Mononuclear cell (primary cell): ENCODE data around the gene ESR1. TPM values are rescaled to one million over a fixed set of nuclear protein-coding genes. Genes with fewer than 3 reads are reported as not detected.

Experiments used
- H3K27me3 ChIP-seq: 2 replicates; pipeline ENCODE4 v1.6.0; 2011; ENCODE audit warnings: low read length, control low read depth; ENCODE audit not compliant: insufficient read depth
- H3K4me1 ChIP-seq: 2 replicates; pipeline ENCODE4 v1.5.1; 2011; ENCODE audit warnings: mild to moderate bottlenecking, low read length, control low read depth; ENCODE audit not compliant: insufficient read depth
- H3K4me3 ChIP-seq: 2 replicates; pipeline ENCODE4 v1.5.1; 2011; ENCODE audit warnings: mild to moderate bottlenecking, low read length, moderate library complexity
- H3K9me3 ChIP-seq: 2 replicates; pipeline ENCODE4 v1.5.1; 2011; ENCODE audit warnings: low read depth, mild to moderate bottlenecking, control low read depth, low read length
- total RNA-seq: library from RNA; depleted of rRNA; stranded (reverse); fragments of >200 nt; gene quantifications from one replicate; pipeline ENCODE4 v1.2.3, GENCODE V29; 2012

Gene ESR1
- total RNA-seq, 1 donor = 0.63 TPM

- Histone ChIP-seq H3K9me3 (peaks cover 6% of the 10 kb centered on the region), H3K27me3 (no peaks in the 10 kb centered on the region), H3K4me1 (no peaks in the 10 kb centered on the region), H3K4me3 (no peak overlapping the region)
Observed at GRCh38 chr6:151900256-151900655, 92.8 kb downstream of the ESR1 start.

GRCh38 chr6:151901009-151901411 lies 93.5 kb downstream of the ESR1 start:
- H3K9me3 ChIP-seq = peaks cover 6% of the 10 kb centered on the region

GRCh38 chr6:151904631-151905030 lies 97.1 kb downstream of the ESR1 start:
- Histone ChIP-seq H3K27me3 (no peaks in the 10 kb centered on the region), H3K4me3 (no peak overlapping the region), H3K9me3 (no peaks in the 10 kb centered on the region), H3K4me1 (no peaks in the 10 kb centered on the region)

More at GRCh38 chr6:151901009-151901411, 93.5 kb downstream of the ESR1 start:
- H3K4me3 ChIP-seq = no peak overlapping the region
- no peaks in the 10 kb centered on the region for H3K4me1 ChIP-seq
- no peaks in the 10 kb centered on the region for H3K27me3 ChIP-seq

DNA sequence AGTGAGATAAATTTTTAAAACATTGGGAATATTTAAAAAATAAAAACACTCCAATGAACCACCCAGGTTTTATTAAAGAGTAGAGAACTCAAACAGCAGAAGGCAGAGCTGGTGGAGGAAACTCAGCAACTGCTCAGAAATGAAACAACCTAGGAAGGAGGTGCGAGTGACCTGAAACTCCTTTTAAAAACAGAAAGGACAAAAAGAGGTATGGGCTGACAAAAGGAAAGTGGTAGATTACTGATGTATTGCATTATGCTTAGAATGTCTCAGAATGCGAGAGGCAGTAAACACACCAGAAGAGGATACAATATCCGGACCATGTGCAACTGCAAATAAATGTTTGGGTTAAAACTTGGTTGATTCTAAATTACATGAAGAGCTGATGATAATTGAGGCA lies 97.6 kb downstream of the ESR1 start:
- Histone ChIP-seq H3K27me3 (no peaks in the 10 kb centered on the region), H3K4me1 (no peaks in the 10 kb centered on the region), H3K9me3 (no peaks in the 10 kb centered on the region), H3K4me3 (no peak overlapping the region)

DNA sequence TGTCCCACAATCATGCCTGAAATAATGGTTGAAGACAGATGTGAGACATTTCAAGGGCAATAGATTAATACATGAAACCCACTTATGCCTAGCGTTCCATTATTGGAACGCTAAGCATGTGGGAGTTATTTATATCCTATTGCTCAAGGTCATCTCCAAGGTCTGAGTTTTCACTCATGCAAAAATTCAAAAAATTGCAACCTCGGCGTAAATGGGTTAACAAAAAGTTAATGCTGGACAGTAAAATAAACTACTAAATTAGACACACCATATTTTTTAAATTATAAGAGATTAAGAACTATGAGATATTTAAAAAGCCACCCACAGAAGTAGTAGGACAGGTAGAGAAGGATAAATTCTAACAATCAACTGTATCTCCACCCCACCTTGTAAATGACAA lies 98.4 kb downstream of the ESR1 start:
- Histone ChIP-seq H3K27me3 (no peaks in the 10 kb centered on the region), H3K9me3 (no peaks in the 10 kb centered on the region), H3K4me3 (no peak overlapping the region), H3K4me1 (no peaks in the 10 kb centered on the region)

GRCh38 chr6:151911401-151911800 lies 103.9 kb downstream of the ESR1 start:
- H3K27me3 ChIP-seq = no peaks in the 10 kb centered on the region
- H3K9me3 ChIP-seq = no peaks in the 10 kb centered on the region
- H3K4me1 ChIP-seq = no peaks in the 10 kb centered on the region
- H3K4me3 ChIP-seq = no peak overlapping the region

GRCh38 chr6:151914484-151914883 lies 107.0 kb downstream of the ESR1 start:
- Histone ChIP-seq H3K27me3 (no peaks in the 10 kb centered on the region), H3K9me3 (no peaks in the 10 kb centered on the region), H3K4me1 (no peaks in the 10 kb centered on the region), H3K4me3 (no peak overlapping the region)

DNA sequence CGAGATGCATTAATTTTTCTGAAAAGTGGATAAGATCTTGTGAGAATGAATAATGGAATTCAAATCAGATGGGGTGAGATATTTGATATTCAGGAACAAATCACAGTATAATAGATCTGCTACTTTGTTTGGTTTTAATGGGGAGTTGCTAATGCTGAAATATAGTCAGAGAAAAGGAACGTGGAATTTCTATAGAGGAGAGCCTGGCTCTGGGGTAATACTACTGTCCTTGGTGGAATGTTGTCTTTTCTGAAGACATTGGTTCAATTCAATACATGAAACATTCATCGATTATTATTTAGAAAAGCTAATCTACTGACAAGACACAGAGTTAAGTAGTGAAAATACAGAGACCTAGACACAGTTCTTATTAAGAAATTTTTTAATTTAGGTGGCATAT lies 108.6 kb downstream of the ESR1 start:
- no peaks in the 10 kb centered on the region for H3K27me3 ChIP-seq
- H3K4me1 ChIP-seq = no peaks in the 10 kb centered on the region
- no peaks in the 10 kb centered on the region for H3K9me3 ChIP-seq
- H3K4me3 ChIP-seq = no peak overlapping the region

GRCh38 chr6:151916680-151917164 lies 109.2 kb downstream of the ESR1 start:
- no peak overlapping the region for H3K4me3 ChIP-seq
- H3K27me3 ChIP-seq = no peaks in the 10 kb centered on the region
- no peaks in the 10 kb centered on the region for H3K9me3 ChIP-seq
- no peaks in the 10 kb centered on the region for H3K4me1 ChIP-seq

DNA sequence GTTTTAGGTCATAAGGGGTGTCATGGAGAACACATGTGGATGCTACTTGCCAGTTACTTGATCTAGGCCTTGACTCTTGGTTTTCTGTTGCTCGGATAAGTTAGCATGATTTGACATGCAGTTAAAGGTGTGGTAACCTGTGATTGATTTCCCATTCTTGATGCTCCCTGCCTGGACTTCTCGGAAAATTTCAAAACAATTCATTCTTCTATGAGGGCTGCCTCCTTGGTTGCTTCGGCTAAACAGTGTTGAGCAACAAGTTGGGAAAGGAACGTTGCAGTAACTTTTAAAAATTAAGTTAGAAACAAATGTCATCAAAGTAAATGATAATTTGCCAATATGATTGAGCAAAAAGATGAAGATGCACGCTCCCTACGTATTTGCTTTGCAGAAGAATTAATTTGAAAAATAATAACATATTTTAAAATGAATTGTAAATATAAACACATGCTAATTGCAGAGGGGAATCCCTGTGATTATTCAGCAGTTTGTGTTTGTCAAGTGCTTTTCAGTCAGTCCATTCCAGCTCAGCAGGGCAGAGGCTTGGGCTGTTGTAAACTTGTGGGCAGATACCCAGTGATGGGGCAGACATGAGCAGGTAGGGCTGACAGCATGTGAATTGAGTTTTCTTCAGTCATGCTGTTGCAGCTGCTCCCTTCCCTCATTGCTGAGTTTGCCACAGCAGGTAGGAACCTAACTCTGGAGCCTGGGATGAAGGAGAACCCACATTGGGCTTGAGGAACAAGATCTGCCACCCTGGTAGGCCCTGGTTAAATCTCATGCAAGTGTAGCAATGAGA lies 110.2 kb downstream of the ESR1 start:
- Histone ChIP-seq H3K9me3 (peaks cover 4% of the 10 kb centered on the region), H3K27me3 (no peaks in the 10 kb centered on the region), H3K4me1 (no peaks in the 10 kb centered on the region), H3K4me3 (no peak overlapping the region)

GRCh38 chr6:151940307-151940706 lies 132.8 kb downstream of the ESR1 start:
- Histone ChIP-seq H3K4me1 (no peaks in the 10 kb centered on the region), H3K27me3 (no peaks in the 10 kb centered on the region), H3K9me3 (no peaks in the 10 kb centered on the region), H3K4me3 (no peak overlapping the region)

GRCh38 chr6:151948002-151948743 lies 140.7 kb downstream of the ESR1 start:
- no peaks in the 10 kb centered on the region for H3K27me3 ChIP-seq
- H3K9me3 ChIP-seq = no peaks in the 10 kb centered on the region
- peaks cover 14% of the 10 kb centered on the region for H3K4me1 ChIP-seq
- no peak overlapping the region for H3K4me3 ChIP-seq

DNA sequence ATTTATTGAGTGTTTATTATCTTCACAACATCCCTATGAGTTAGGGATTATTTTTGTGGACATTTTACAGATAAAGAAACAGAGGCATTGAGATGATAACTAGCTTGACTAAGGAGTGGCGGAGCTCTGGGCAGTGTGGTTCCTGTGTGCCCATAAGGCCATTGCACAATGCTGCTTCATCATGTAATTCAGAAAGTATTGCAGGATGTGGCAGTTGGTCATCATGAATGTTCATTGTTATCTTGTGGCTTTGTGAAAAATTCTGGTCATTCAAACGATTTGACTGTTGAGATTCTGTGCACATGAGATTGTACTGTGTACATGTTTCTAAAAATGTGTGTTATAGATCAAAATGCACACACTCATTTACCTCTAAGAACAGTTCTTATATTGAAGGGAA lies 150.8 kb downstream of the ESR1 start:
- Histone ChIP-seq H3K27me3 (peaks cover 3% of the 10 kb centered on the region), H3K4me1 (peaks cover 6% of the 10 kb centered on the region), H3K4me3 (no peak overlapping the region), H3K9me3 (no peaks in the 10 kb centered on the region)

GRCh38 chr6:151959086-151959485 lies 151.6 kb downstream of the ESR1 start:
- Histone ChIP-seq H3K4me1 (peaks cover 6% of the 10 kb centered on the region), H3K4me3 (no peak overlapping the region), H3K9me3 (no peaks in the 10 kb centered on the region), H3K27me3 (peaks cover 3% of the 10 kb centered on the region)

GRCh38 chr6:151961809-151962208 lies 154.3 kb downstream of the ESR1 start:
- Histone ChIP-seq H3K4me1 (peaks cover 6% of the 10 kb centered on the region), H3K4me3 (no peak overlapping the region), H3K9me3 (no peaks in the 10 kb centered on the region), H3K27me3 (peaks cover 3% of the 10 kb centered on the region)
